ENCODE measurements around the gene RAB10. TPM values are rescaled to one million over a fixed set of nuclear protein-coding genes. Genes with fewer than 3 reads are reported as not detected.
"Not testable (repeated sequence)": the region's sequence is repeated elsewhere in the genome, so short reads cannot be mapped to it uniquely, and the experiment has no call there.

RAB10 gene
- total and polyA plus RNA-seq, 8 donors: 101 to 175 (median 127) TPM

DNA sequence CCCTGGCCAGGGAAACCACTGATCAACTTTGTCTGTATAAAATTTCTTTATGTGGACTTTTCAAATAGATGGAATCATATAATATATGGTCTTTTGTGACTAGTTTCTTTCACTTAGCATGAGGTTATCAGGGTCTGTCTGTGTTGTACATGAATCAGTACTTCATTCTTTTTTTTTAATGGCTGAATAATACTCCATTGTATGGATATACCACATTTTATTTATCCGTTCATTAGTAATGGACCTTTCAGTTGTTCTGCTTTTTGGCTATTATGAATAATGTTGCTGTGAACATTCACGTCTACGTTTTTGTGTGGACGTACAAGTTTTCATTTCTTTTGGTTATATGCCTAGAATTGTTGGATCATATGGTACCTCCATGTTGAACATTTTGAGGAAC, 69.9 kb downstream of the RAB10 start:
- TF ChIP-seq, protein P1, sequence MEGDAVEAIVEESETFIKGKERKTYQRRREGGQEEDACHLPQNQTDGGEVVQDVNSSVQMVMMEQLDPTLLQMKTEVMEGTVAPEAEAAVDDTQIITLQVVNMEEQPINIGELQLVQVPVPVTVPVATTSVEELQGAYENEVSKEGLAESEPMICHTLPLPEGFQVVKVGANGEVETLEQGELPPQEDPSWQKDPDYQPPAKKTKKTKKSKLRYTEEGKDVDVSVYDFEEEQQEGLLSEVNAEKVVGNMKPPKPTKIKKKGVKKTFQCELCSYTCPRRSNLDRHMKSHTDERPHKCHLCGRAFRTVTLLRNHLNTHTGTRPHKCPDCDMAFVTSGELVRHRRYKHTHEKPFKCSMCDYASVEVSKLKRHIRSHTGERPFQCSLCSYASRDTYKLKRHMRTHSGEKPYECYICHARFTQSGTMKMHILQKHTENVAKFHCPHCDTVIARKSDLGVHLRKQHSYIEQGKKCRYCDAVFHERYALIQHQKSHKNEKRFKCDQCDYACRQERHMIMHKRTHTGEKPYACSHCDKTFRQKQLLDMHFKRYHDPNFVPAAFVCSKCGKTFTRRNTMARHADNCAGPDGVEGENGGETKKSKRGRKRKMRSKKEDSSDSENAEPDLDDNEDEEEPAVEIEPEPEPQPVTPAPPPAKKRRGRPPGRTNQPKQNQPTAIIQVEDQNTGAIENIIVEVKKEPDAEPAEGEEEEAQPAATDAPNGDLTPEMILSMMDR (IDR thresholded peaks at IDR 0.05): no peak
- Histone ChIP-seq H3K4me1 (peaks cover 0 to 12% of the 10 kb centered on the region in 2 donors), H3K9me3 (peaks cover 0 to 5% of the 10 kb centered on the region in 2 donors), H3K27me3 (no peaks in the 10 kb centered on the region), H3K4me3 (no peak overlapping the region), H3K27ac (no peak overlapping the region), H3K36me3 (peaks cover 0 to 27% of the 10 kb centered on the region in 2 donors)
- intact Hi-C loops (cut with DNase I): no loop called here
- DNase-seq (no peak), ATAC-seq (no peak)

DNA sequence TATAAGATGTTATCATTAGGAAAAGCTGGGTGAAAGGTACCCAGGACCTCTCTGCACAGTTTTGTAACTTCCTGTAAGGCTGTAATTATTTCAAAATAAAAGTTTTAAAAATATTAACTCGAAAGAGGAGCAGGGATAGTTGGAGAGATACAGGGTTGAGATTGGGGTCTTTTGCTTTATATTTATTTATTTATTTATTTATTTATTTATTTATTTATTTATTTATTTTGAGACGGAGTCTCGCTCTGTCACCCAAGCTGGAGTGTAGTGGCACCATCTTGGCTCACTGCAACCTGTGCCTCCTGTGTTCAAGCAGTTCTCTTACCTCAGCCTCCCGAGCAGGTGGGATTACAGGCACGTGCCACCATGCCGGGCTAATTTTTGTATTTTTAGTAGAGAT, 74.8 kb downstream of the RAB10 start:
- intact Hi-C loops (cut with DNase I); DNase-seq; H3K27me3 ChIP-seq; H3K4me3 ChIP-seq; H3K27ac ChIP-seq; H3K9me3 ChIP-seq; ATAC-seq: not testable (repeated sequence)
- Histone ChIP-seq H3K36me3 (peaks cover 4 to 52% of the 10 kb centered on the region in 2 donors), H3K4me1 (peaks cover 0 to 16% of the 10 kb centered on the region in 2 donors)

DNA sequence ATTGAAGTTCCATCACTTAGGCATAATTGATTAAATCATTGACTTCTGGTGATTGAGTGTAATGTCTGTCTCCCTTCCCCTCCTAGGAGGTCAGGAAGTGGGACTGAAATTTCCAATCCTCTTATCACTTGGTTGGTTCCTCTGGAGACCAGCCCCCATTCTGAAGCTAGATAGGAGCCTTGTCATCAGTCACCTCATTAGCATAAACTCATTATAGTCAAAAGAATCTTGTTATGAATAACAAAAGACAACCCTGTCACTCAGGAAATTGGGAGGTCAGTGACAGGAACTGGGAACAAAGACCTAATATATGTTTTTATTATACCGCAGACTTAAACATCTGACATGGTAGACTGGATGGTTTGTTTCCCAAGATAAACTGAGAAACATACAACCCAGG, 78.3 kb downstream of the RAB10 start:
- TF ChIP-seq, protein P1 (IDR thresholded peaks at IDR 0.05): no peak
- Histone ChIP-seq H3K4me3 (no peak overlapping the region), H3K27me3 (no peaks in the 10 kb centered on the region), H3K27ac (no peak overlapping the region), H3K4me1 (peaks cover 0 to 16% of the 10 kb centered on the region in 2 donors), H3K36me3 (peaks cover 4 to 46% of the 10 kb centered on the region in 2 donors), H3K9me3 (no peaks in the 10 kb centered on the region)
- ATAC-seq: no peak
- intact Hi-C loops (cut with DNase I): no loop called here
- no peak for DNase-seq

DNA sequence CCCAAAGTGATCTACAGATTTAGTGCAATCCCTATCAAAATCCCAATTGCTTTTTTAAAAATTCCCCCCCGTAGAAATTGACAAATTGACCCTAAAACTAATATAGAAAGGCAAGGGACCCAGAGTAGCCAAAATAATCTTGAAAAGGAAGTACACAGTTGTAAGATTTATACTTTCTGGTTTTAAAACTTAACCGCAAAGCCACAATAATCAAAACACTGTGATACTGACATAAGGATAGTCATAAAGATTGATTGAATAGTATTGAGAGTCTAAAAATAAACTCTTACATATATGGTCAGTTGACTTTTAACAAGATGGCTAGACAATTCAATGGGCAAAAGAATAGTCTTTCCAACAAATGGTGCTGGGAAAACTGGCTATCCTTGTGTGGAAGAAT, 80.3 kb downstream of the RAB10 start:
- no peak for ATAC-seq
- TF ChIP-seq, protein P1 (IDR thresholded peaks at IDR 0.05): no peak
- intact Hi-C loops (cut with DNase I): no loop called here
- no peak for DNase-seq
- H3K4me1 ChIP-seq: no peaks in the 10 kb centered on the region
- H3K27me3 ChIP-seq: no peaks in the 10 kb centered on the region
- no peaks in the 10 kb centered on the region for H3K9me3 ChIP-seq
- H3K4me3 ChIP-seq: no peak overlapping the region
- peaks cover 4 to 46% of the 10 kb centered on the region in 2 donors for H3K36me3 ChIP-seq
- no peak overlapping the region for H3K27ac ChIP-seq

DNA sequence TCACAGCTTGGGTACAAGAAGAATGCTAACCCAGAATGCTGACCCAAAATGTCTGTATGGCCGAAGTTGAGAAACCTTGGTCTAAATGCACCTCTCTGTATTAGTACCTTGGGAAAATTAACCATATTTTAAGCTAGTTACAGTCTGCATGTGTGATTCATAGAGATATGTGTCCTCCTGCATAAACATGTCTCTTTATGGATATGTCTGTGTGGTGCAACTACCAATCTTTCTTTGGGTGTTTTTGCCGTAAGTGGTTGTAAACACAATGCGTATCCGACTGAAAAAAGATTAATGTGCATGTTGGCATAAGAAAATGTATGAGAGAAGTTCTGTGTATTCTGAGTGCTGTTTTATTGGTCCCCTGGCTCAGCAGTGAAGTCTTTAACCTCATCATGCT, 84.8 kb downstream of the RAB10 start:
- Histone ChIP-seq H3K4me3 (no peak overlapping the region), H3K27me3 (no peaks in the 10 kb centered on the region), H3K9me3 (no peaks in the 10 kb centered on the region), H3K4me1 (no peaks in the 10 kb centered on the region), H3K36me3 (peaks cover 0 to 14% of the 10 kb centered on the region in 2 donors), H3K27ac (no peak overlapping the region)
- ATAC-seq (no peak), DNase-seq (no peak)
- intact Hi-C loops (cut with DNase I): no loop called here
- TF ChIP-seq, protein P1 (IDR thresholded peaks at IDR 0.05): no peak

DNA sequence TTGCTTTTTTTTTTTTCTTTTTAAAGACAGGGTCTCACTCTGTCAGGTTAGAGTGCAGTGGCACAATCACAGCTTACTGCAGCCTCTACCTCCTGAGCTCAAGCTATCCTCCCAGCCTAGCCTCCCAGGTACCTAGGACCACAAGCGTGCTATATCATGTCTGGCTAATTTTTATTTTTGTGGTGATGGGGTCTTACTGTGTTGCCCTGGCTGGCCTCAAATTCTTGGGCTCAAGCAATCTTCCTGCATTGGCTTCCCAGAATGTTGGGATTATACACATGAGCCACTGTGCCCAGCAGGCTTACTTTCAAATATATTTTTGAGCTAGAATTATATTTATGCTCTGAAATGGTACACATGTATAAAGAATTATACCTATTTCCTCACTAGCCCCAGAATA, 85.6 kb downstream of the RAB10 start:
- peaks cover 0 to 13% of the 10 kb centered on the region in 2 donors for H3K36me3 ChIP-seq

More for the DNA sequence above, 85.6 kb downstream of the RAB10 start:
- Histone ChIP-seq H3K27me3 (no peaks in the 10 kb centered on the region), H3K27ac (no peak overlapping the region), H3K4me3 (no peak overlapping the region), H3K4me1 (no peaks in the 10 kb centered on the region), H3K9me3 (no peaks in the 10 kb centered on the region)
- no peak for ATAC-seq
- intact Hi-C loops (cut with DNase I): no loop called here
- no peak for DNase-seq
- TF ChIP-seq, protein P1 (IDR thresholded peaks at IDR 0.05): no peak
